ENCODE results near the gene PER2. TPM values are rescaled to one million over a fixed set of nuclear protein-coding genes. Genes with fewer than 3 reads are reported as not detected.

PER2 gene
- total and polyA plus RNA-seq, 9 of the 15 experiments (the other 6 are each of a cell fraction or from before 2014, with no cell fraction given), result 1.1 to 10.3 (median 2.9) TPM

DNA sequence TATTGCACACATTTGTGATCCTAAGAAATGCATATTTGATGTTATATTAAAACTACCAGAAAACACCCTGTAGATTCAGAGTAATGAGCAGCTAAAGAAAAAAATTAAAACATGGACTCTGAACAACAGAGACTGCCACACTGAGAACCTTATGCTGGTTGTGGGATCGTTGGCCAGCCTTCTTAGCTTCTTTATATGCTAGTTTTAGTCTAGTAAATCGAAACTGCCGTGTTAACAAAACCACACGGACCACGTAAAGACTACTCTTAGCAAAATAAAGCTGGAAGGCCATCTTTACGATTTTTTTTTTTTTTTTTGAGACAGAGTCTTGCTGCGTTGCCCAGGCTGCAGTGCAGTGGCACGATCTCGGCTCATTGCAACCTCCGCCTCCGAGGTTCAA lies 22.8 kb downstream of the PER2 start:
- ATAC-seq (no peak), FAIRE-seq (no peak), DNase-seq (ENCODE audit: extremely low read depth in 1 of 4, low spot score in 3 of 4) (no peak)
- Histone ChIP-seq H3K9me3 (replicated peaks; ENCODE audit: control insufficient read depth, insufficient read depth, low read depth, low read length) (no peaks in the 10 kb centered on the region), H4K20me1 (replicated peaks; ENCODE audit: control insufficient read depth, insufficient read depth, low read length) (no peaks in the 10 kb centered on the region; the same call in 1 of the 2 replicates), H3K4me1 (replicated peaks in 1 of 2; ENCODE audit: control insufficient read depth in 2 of 2, insufficient read depth in 2 of 2, low read length in 2 of 2) (no peaks in the 10 kb centered on the region; a peak in 2 of 5 replicates), H3K9ac (ENCODE audit: insufficient read depth in 1 of 2, low read depth in 2 of 2, low read length in 2 of 2) (no peak overlapping the region), H3K9me1 (ENCODE audit: control insufficient read depth, insufficient read depth, low read length) (no peaks in the 10 kb centered on the region), H2AFZ (ENCODE audit: low read depth, low read length) (no peak overlapping the region), H3K27ac (ENCODE audit: extremely low read depth, low read depth, low read length) (no peak overlapping the region), H3K4me2 (ENCODE audit: insufficient read depth, low read length) (no peak overlapping the region), H3K27me3 (ENCODE audit: control insufficient read depth in 2 of 2, insufficient read depth in 2 of 2, low read length in 2 of 2) (no peaks in the 10 kb centered on the region), H3K79me2 (ENCODE audit: control insufficient read depth, insufficient read depth, low read length) (no peaks in the 10 kb centered on the region), H3K4me3 (no peak overlapping the region), H3K36me3 (ENCODE audit: control insufficient read depth, insufficient read depth, low read length) (peaks cover 31% of the 10 kb centered on the region; the same call in 1 of the 3 replicates)
- in situ Hi-C loops (cut with MboI) (loop anchor here (25.0 kb wide), 1 partner anchor 403 kb away; the partner anchor contains the start of gene RAMP1), intact Hi-C loops (cut with micrococcal nuclease) (no loop called here)
- CTCF ChIA-PET (ENCODE audit: low intra/inter-chr PET ratio), result no interaction called here
- WGBS (ENCODE audit: insufficient coverage, low coverage, missing lambda C conversion rate), result 69% methylated on average over 6 of the region's 11 CpGs
- POLR2A ChIA-PET, result no interaction called here
- BruUV-seq (replicated peaks), result no TSS peak
- TF ChIP-seq, protein P1, sequence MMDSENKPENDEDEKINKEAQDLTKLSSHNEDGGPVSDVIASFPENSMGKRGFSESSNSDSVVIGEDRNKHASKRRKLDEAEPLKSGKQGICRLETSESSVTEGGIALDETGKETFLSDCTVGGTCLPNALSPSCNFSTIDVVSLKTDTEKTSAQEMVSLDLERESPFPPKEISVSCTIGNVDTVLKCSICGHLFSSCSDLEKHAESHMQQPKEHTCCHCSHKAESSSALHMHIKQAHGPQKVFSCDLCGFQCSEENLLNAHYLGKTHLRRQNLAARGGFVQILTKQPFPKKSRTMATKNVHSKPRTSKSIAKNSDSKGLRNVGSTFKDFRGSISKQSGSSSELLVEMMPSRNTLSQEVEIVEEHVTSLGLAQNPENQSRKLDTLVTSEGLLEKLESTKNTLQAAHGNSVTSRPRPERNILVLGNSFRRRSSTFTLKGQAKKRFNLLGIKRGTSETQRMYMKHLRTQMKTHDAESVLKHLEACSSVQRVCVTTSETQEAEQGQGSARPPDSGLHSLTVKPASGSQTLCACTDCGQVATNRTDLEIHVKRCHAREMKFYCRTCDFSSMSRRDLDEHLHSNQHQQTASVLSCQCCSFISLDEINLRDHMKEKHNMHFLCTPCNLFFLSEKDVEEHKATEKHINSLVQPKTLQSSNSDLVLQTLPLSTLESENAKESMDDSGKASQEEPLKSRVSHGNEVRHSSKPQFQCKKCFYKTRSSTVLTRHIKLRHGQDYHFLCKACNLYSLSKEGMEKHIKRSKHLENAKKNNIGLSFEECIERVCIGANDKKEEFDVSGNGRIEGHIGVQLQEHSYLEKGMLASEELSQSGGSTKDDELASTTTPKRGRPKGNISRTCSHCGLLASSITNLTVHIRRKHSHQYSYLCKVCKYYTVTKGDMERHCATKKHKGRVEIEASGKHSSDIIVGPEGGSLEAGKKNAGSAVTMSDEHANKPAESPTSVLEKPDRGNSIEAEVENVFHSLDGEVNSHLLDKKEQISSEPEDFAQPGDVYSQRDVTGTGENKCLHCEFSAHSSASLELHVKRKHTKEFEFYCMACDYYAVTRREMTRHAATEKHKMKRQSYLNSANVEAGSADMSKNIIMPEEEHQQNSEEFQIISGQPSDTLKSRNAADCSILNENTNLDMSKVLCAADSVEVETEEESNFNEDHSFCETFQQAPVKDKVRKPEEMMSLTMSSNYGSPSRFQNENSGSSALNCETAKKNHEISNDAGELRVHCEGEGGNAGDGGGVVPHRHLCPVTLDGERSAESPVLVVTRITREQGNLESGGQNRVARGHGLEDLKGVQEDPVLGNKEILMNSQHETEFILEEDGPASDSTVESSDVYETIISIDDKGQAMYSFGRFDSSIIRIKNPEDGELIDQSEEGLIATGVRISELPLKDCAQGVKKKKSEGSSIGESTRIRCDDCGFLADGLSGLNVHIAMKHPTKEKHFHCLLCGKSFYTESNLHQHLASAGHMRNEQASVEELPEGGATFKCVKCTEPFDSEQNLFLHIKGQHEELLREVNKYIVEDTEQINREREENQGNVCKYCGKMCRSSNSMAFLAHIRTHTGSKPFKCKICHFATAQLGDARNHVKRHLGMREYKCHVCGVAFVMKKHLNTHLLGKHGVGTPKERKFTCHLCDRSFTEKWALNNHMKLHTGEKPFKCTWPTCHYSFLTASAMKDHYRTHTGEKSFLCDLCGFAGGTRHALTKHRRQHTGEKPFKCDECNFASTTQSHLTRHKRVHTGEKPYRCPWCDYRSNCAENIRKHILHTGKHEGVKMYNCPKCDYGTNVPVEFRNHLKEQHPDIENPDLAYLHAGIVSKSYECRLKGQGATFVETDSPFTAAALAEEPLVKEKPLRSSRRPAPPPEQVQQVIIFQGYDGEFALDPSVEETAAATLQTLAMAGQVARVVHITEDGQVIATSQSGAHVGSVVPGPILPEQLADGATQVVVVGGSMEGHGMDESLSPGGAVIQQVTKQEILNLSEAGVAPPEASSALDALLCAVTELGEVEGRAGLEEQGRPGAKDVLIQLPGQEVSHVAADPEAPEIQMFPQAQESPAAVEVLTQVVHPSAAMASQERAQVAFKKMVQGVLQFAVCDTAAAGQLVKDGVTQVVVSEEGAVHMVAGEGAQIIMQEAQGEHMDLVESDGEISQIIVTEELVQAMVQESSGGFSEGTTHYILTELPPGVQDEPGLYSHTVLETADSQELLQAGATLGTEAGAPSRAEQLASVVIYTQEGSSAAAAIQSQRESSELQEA (IDR thresholded peaks at IDR 0.05; ENCODE audit: low read depth), result no peak
- TF ChIP-seq BHLHE40 (IDR thresholded peaks at IDR 0.05; ENCODE audit: low read length) (no peak), CHD1 (IDR thresholded peaks at IDR 0.05; ENCODE audit: low read length) (no peak), ILF3 (IDR thresholded peaks at IDR 0.05; ENCODE audit: borderline replicate concordance) (no peak), ZNF253 (CRISPR knock-in tag; conservative IDR thresholded peaks at IDR 0.05) (no peak), RAD21 (CRISPR knock-in tag; conservative IDR thresholded peaks at IDR 0.05 in 1 of 2, IDR thresholded peaks at IDR 0.05 in 1 of 2) (no peak), MED1 (CRISPR knock-in tag; IDR thresholded peaks at IDR 0.05; ENCODE audit: borderline replicate concordance) (no peak), HDAC3 (IDR thresholded peaks at IDR 0.05; ENCODE audit: borderline replicate concordance, partially characterized antibody) (no peak), ZC3H8 (IDR thresholded peaks at IDR 0.05) (no peak), ZNF699 (CRISPR knock-in tag; IDR thresholded peaks at IDR 0.05; ENCODE audit: insufficient replicate concordance) (no peak)
- TF ChIP-seq, protein P2, sequence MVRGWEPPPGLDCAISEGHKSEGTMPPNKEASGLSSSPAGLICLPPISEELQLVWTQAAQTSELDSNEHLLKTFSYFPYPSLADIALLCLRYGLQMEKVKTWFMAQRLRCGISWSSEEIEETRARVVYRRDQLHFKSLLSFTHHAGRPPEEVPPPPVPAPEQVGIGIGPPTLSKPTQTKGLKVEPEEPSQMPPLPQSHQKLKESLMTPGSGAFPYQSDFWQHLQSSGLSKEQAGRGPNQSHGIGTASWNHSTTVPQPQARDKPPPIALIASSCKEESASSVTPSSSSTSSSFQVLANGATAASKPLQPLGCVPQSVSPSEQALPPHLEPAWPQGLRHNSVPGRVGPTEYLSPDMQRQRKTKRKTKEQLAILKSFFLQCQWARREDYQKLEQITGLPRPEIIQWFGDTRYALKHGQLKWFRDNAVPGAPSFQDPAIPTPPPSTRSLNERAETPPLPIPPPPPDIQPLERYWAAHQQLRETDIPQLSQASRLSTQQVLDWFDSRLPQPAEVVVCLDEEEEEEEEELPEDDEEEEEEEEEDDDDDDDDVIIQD (CRISPR knock-in tag; IDR thresholded peaks at IDR 0.05), result no peak
- TF ChIP-seq, protein P3, sequence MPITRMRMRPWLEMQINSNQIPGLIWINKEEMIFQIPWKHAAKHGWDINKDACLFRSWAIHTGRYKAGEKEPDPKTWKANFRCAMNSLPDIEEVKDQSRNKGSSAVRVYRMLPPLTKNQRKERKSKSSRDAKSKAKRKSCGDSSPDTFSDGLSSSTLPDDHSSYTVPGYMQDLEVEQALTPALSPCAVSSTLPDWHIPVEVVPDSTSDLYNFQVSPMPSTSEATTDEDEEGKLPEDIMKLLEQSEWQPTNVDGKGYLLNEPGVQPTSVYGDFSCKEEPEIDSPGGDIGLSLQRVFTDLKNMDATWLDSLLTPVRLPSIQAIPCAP (CRISPR knock-in tag; IDR thresholded peaks at IDR 0.05; ENCODE audit: borderline replicate concordance), result no peak

Data from K562 (cell line).